ENCODE results near the gene FMNL2.

Gene FMNL2

GRCh38 chr2:152661076-152661475, 326.1 kb downstream of the FMNL2 start:
- Histone ChIP-seq H3K27ac (ENCODE audit: low read depth, low read length) (no peak overlapping the region), H3K4me1 (ENCODE audit: control insufficient read depth, insufficient read depth, low read length) (no peaks in the 10 kb centered on the region), H3K36me3 (ENCODE audit: control insufficient read depth, insufficient read depth, low read length) (peaks cover 93% of the 10 kb centered on the region), H3K27me3 (ENCODE audit: control insufficient read depth, insufficient read depth, low read length) (no peaks in the 10 kb centered on the region), H3K9ac (ENCODE audit: low read depth, low read length) (no peak overlapping the region), H3K4me3 (ENCODE audit: low read depth, low read length) (no peak overlapping the region), H3K9me3 (ENCODE audit: control insufficient read depth, insufficient read depth, low read length) (no peaks in the 10 kb centered on the region)

- H3K9ac ChIP-seq (ENCODE audit: low read depth, low read length) = no peak overlapping the region
- no peaks in the 10 kb centered on the region for H3K9me3 ChIP-seq (ENCODE audit: control insufficient read depth, insufficient read depth, low read length)
- no peaks in the 10 kb centered on the region for H3K4me1 ChIP-seq (ENCODE audit: control insufficient read depth, insufficient read depth, low read length)
- H3K27me3 ChIP-seq (ENCODE audit: control insufficient read depth, insufficient read depth, low read length) = no peaks in the 10 kb centered on the region
- H3K4me3 ChIP-seq (ENCODE audit: low read depth, low read length) = no peak overlapping the region
- peaks cover 97% of the 10 kb centered on the region for H3K36me3 ChIP-seq (ENCODE audit: control insufficient read depth, insufficient read depth, low read length)
- H3K27ac ChIP-seq (ENCODE audit: low read depth, low read length) = no peak overlapping the region
Measured at GRCh38 chr2:152664725-152665124, 329.8 kb downstream of the FMNL2 start.

GRCh38 chr2:152674334-152674733, 339.4 kb downstream of the FMNL2 start:
- Histone ChIP-seq H3K36me3 (ENCODE audit: control insufficient read depth, insufficient read depth, low read length) (peaks cover 100% of the 10 kb centered on the region), H3K4me3 (ENCODE audit: low read depth, low read length) (no peak overlapping the region), H3K27ac (ENCODE audit: low read depth, low read length) (no peak overlapping the region), H3K9ac (ENCODE audit: low read depth, low read length) (no peak overlapping the region), H3K27me3 (ENCODE audit: control insufficient read depth, insufficient read depth, low read length) (no peaks in the 10 kb centered on the region), H3K4me1 (ENCODE audit: control insufficient read depth, insufficient read depth, low read length) (no peaks in the 10 kb centered on the region), H3K9me3 (ENCODE audit: control insufficient read depth, insufficient read depth, low read length) (no peaks in the 10 kb centered on the region)

GRCh38 chr2:152676461-152676860, 341.5 kb downstream of the FMNL2 start:
- Histone ChIP-seq H3K9me3 (ENCODE audit: control insufficient read depth, insufficient read depth, low read length) (no peaks in the 10 kb centered on the region), H3K36me3 (ENCODE audit: control insufficient read depth, insufficient read depth, low read length) (peaks cover 98% of the 10 kb centered on the region), H3K27ac (ENCODE audit: low read depth, low read length) (no peak overlapping the region), H3K4me3 (ENCODE audit: low read depth, low read length) (no peak overlapping the region), H3K9ac (ENCODE audit: low read depth, low read length) (no peak overlapping the region), H3K27me3 (ENCODE audit: control insufficient read depth, insufficient read depth, low read length) (no peaks in the 10 kb centered on the region), H3K4me1 (ENCODE audit: control insufficient read depth, insufficient read depth, low read length) (no peaks in the 10 kb centered on the region)

GRCh38 chr2:152678808-152679207, 343.8 kb downstream of the FMNL2 start:
- H3K9me3 ChIP-seq (ENCODE audit: control insufficient read depth, insufficient read depth, low read length) = no peaks in the 10 kb centered on the region
- peaks cover 94% of the 10 kb centered on the region for H3K36me3 ChIP-seq (ENCODE audit: control insufficient read depth, insufficient read depth, low read length)
- H3K4me3 ChIP-seq (ENCODE audit: low read depth, low read length) = no peak overlapping the region
- H3K9ac ChIP-seq (ENCODE audit: low read depth, low read length) = no peak overlapping the region
- no peak overlapping the region for H3K27ac ChIP-seq (ENCODE audit: low read depth, low read length)
- H3K4me1 ChIP-seq (ENCODE audit: control insufficient read depth, insufficient read depth, low read length) = no peaks in the 10 kb centered on the region
- H3K27me3 ChIP-seq (ENCODE audit: control insufficient read depth, insufficient read depth, low read length) = no peaks in the 10 kb centered on the region

GRCh38 chr2:152682663-152683062, 347.7 kb downstream of the FMNL2 start:
- no peak overlapping the region for H3K4me3 ChIP-seq (ENCODE audit: low read depth, low read length)
- no peak overlapping the region for H3K27ac ChIP-seq (ENCODE audit: low read depth, low read length)
- peaks cover 78% of the 10 kb centered on the region for H3K36me3 ChIP-seq (ENCODE audit: control insufficient read depth, insufficient read depth, low read length)
- no peaks in the 10 kb centered on the region for H3K27me3 ChIP-seq (ENCODE audit: control insufficient read depth, insufficient read depth, low read length)
- H3K4me1 ChIP-seq (ENCODE audit: control insufficient read depth, insufficient read depth, low read length) = no peaks in the 10 kb centered on the region
- H3K9ac ChIP-seq (ENCODE audit: low read depth, low read length) = no peak overlapping the region
- no peaks in the 10 kb centered on the region for H3K9me3 ChIP-seq (ENCODE audit: control insufficient read depth, insufficient read depth, low read length)

GRCh38 chr2:152683400-152683799, 348.4 kb downstream of the FMNL2 start:
- H3K9me3 ChIP-seq (ENCODE audit: control insufficient read depth, insufficient read depth, low read length) = no peaks in the 10 kb centered on the region
- no peak overlapping the region for H3K27ac ChIP-seq (ENCODE audit: low read depth, low read length)
- H3K36me3 ChIP-seq (ENCODE audit: control insufficient read depth, insufficient read depth, low read length) = peaks cover 78% of the 10 kb centered on the region
- H3K4me1 ChIP-seq (ENCODE audit: control insufficient read depth, insufficient read depth, low read length) = no peaks in the 10 kb centered on the region
- H3K9ac ChIP-seq (ENCODE audit: low read depth, low read length) = no peak overlapping the region
- H3K4me3 ChIP-seq (ENCODE audit: low read depth, low read length) = no peak overlapping the region
- no peaks in the 10 kb centered on the region for H3K27me3 ChIP-seq (ENCODE audit: control insufficient read depth, insufficient read depth, low read length)

- no peaks in the 10 kb centered on the region for H3K9me3 ChIP-seq (ENCODE audit: control insufficient read depth, insufficient read depth, low read length)
- no peak overlapping the region for H3K9ac ChIP-seq (ENCODE audit: low read depth, low read length)
- no peak overlapping the region for H3K4me3 ChIP-seq (ENCODE audit: low read depth, low read length)
- peaks cover 70% of the 10 kb centered on the region for H3K36me3 ChIP-seq (ENCODE audit: control insufficient read depth, insufficient read depth, low read length)
- no peaks in the 10 kb centered on the region for H3K27me3 ChIP-seq (ENCODE audit: control insufficient read depth, insufficient read depth, low read length)
- H3K27ac ChIP-seq (ENCODE audit: low read depth, low read length) = no peak overlapping the region
- no peaks in the 10 kb centered on the region for H3K4me1 ChIP-seq (ENCODE audit: control insufficient read depth, insufficient read depth, low read length)
Measured at GRCh38 chr2:152686321-152686720, 351.3 kb downstream of the FMNL2 start.

GRCh38 chr2:152693033-152693432, 358.1 kb downstream of the FMNL2 start:
- no peaks in the 10 kb centered on the region for H3K4me1 ChIP-seq (ENCODE audit: control insufficient read depth, insufficient read depth, low read length)
- H3K9me3 ChIP-seq (ENCODE audit: control insufficient read depth, insufficient read depth, low read length) = no peaks in the 10 kb centered on the region
- no peaks in the 10 kb centered on the region for H3K27me3 ChIP-seq (ENCODE audit: control insufficient read depth, insufficient read depth, low read length)
- peaks cover 59% of the 10 kb centered on the region for H3K36me3 ChIP-seq (ENCODE audit: control insufficient read depth, insufficient read depth, low read length)
- no peak overlapping the region for H3K9ac ChIP-seq (ENCODE audit: low read depth, low read length)
- no peak overlapping the region for H3K27ac ChIP-seq (ENCODE audit: low read depth, low read length)
- H3K4me3 ChIP-seq (ENCODE audit: low read depth, low read length) = no peak overlapping the region

- Histone ChIP-seq H3K27me3 (ENCODE audit: control insufficient read depth, insufficient read depth, low read length) (no peaks in the 10 kb centered on the region), H3K4me3 (ENCODE audit: low read depth, low read length) (no peak overlapping the region), H3K9me3 (ENCODE audit: control insufficient read depth, insufficient read depth, low read length) (no peaks in the 10 kb centered on the region), H3K9ac (ENCODE audit: low read depth, low read length) (no peak overlapping the region), H3K36me3 (ENCODE audit: control insufficient read depth, insufficient read depth, low read length) (peaks cover 51% of the 10 kb centered on the region), H3K27ac (ENCODE audit: low read depth, low read length) (no peak overlapping the region), H3K4me1 (ENCODE audit: control insufficient read depth, insufficient read depth, low read length) (no peaks in the 10 kb centered on the region)
Measured at GRCh38 chr2:152694161-152694661, 359.2 kb downstream of the FMNL2 start.

- no peak overlapping the region for H3K4me3 ChIP-seq (ENCODE audit: low read depth, low read length)
- H3K4me1 ChIP-seq (ENCODE audit: control insufficient read depth, insufficient read depth, low read length) = no peaks in the 10 kb centered on the region
- H3K27me3 ChIP-seq (ENCODE audit: control insufficient read depth, insufficient read depth, low read length) = no peaks in the 10 kb centered on the region
- peaks cover 48% of the 10 kb centered on the region for H3K36me3 ChIP-seq (ENCODE audit: control insufficient read depth, insufficient read depth, low read length)
- H3K27ac ChIP-seq (ENCODE audit: low read depth, low read length) = no peak overlapping the region
- no peak overlapping the region for H3K9ac ChIP-seq (ENCODE audit: low read depth, low read length)
- no peaks in the 10 kb centered on the region for H3K9me3 ChIP-seq (ENCODE audit: control insufficient read depth, insufficient read depth, low read length)
Measured at GRCh38 chr2:152695763-152696162, 360.8 kb downstream of the FMNL2 start.

- Histone ChIP-seq H3K9me3 (ENCODE audit: control insufficient read depth, insufficient read depth, low read length) (no peaks in the 10 kb centered on the region), H3K27me3 (ENCODE audit: control insufficient read depth, insufficient read depth, low read length) (no peaks in the 10 kb centered on the region), H3K27ac (ENCODE audit: low read depth, low read length) (no peak overlapping the region), H3K9ac (ENCODE audit: low read depth, low read length) (no peak overlapping the region), H3K4me3 (ENCODE audit: low read depth, low read length) (no peak overlapping the region), H3K36me3 (ENCODE audit: control insufficient read depth, insufficient read depth, low read length) (peaks cover 44% of the 10 kb centered on the region), H3K4me1 (ENCODE audit: control insufficient read depth, insufficient read depth, low read length) (no peaks in the 10 kb centered on the region)
Measured at GRCh38 chr2:152696476-152696875, 361.5 kb downstream of the FMNL2 start.
